GDM1 (cell line): ENCODE data around the gene KCNC1.

Experiments
- DNase-seq: peaks from one replicate; lab custom pipeline; 2025; lab: John Stamatoyannopoulos, UW

The KCNC1 gene

GRCh38 chr11:17827006-17827405 lies 92.4 kb downstream of the KCNC1 start:
- DNase-seq: no peak

DNA sequence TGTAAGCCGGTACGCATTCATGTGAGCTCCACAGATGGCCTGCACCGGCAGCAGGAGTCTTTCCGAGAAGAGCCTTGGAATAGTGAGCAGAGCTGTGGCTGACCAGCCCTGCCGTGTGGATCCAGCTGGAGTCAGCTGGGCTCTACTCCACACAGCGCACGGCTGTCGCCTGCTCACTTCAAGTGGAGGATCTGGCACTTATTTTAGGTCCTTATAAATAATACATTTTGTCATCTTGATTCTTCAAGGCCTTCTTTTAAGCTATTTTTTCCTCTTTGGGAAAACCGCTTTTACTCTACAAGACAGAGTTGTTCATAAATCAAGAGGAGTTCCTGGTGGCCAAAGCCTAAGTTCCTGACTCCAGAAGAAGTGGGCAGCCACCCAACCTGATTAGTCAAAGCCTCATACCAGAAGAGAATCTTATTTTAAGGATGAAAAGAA lies 93.8 kb downstream of the KCNC1 start:
- no peak for DNase-seq

GRCh38 chr11:17831228-17831627 lies 96.6 kb downstream of the KCNC1 start:
- no peak for DNase-seq

DNA sequence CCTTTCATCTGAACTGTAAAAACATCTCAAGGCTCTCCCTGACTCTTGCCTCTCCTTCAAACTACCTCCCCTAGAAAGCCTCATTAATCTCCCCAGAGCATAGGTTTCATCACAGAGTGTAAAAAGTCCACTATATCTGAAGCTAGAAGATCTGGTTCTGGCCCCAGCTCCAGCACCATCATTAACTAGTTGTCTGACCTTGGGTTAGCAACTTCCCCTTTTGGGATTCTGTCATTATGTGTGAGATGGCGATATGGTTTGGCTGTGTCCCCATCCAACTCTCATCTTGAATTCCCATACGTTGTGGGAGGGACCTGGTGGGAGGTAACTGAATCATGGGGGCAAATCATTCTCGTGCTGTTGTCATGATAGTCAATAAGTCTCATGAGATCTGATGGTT lies 97.3 kb downstream of the KCNC1 start:
- DNase-seq: no peak
